Adrenal gland (tissue), 5 donors: Measurements from ENCODE around the gene AKAP13.

ENCODE experiments used
- CTCF ChIP-seq, 6 experiments: fragments of 450-650 bp in 4 of 6; fragments of 200-600 bp in 2 of 6; sonication (generic) in 1 of 6; IDR thresholded peaks; 1 replicate in 5 of 6; 2 replicates in 1 of 6; pipeline versions ENCODE4 v1.5.1 to v1.8.0; 2016 to 2021; ENCODE audit warnings: antibody characterized with exemption in 6 of 6, mild to moderate bottlenecking in 2 of 6, moderate library complexity in 1 of 6
- POLR2A ChIP-seq, 2 donors: fragments of 450-650 bp; IDR thresholded peaks; one replicate each; pipeline ENCODE4 v1.6.1; 2017; ENCODE audit warnings: antibody characterized with exemption in 2 of 2, mild to moderate bottlenecking in 2 of 2, moderate library complexity in 1 of 2
- donor health status: DM: no; HTN: no; CAD: no.

GRCh38 chr15:85711580-85712192, 331.3 kb downstream of the AKAP13 start:
- TF ChIP-seq CTCF (IDR thresholded peaks at IDR 0.05) (no peak), POLR2A (IDR thresholded peaks at IDR 0.05) (no peak)
